ENCODE results near the gene FAM120A. TPM values are rescaled to one million over a fixed set of nuclear protein-coding genes. Genes with fewer than 3 reads are reported as not detected.
A peak's percentile ranks its signal among the peaks of the same experiment; 100 is the strongest.

The FAM120A gene
- total and polyA plus RNA-seq, 2 of the 13 experiments (the other 11 are each of a cell fraction or from before 2014, with no cell fraction given), result 41.3 to 44.4 TPM

GRCh38 chr9:93451849-93452709 is 594 bp downstream of the FAM120A start (continued):
- TF ChIP-seq UBTF (CRISPR knock-in tag; IDR thresholded peaks at IDR 0.05) (peak; percentile 92), NR0B2 (CRISPR knock-in tag; IDR thresholded peaks at IDR 0.05) (no peak), ZNF597 (CRISPR knock-in tag; IDR thresholded peaks at IDR 0.05) (no peak), ZNF775 (CRISPR knock-in tag; IDR thresholded peaks at IDR 0.05; ENCODE audit: borderline replicate concordance) (no peak), ZNF501 (CRISPR knock-in tag; IDR thresholded peaks at IDR 0.05) (0 out of 2 replicates have a peak, but pooled peaks have one; percentile 48), ZNF569 (CRISPR knock-in tag; IDR thresholded peaks at IDR 0.05; ENCODE audit: borderline replicate concordance) (no peak), PRDM4 (CRISPR knock-in tag; IDR thresholded peaks at IDR 0.05; ENCODE audit: borderline replicate concordance) (no peak), SRSF1 (optimal IDR thresholded peaks at IDR 0.05; ENCODE audit: low read depth, low read length) (peak; percentile 24), HOXA5 (CRISPR knock-in tag; IDR thresholded peaks at IDR 0.05) (no peak), ZBTB38 (CRISPR knock-in tag; IDR thresholded peaks at IDR 0.05) (peak; percentile 50; the same call in 1 of the 2 replicates), JUN (CRISPR knock-in tag; IDR thresholded peaks at IDR 0.05) (no peak), GLI4 (CRISPR knock-in tag; IDR thresholded peaks at IDR 0.05; ENCODE audit: borderline replicate concordance) (no peak), MLX (CRISPR knock-in tag; IDR thresholded peaks at IDR 0.05) (no peak), IRX3 (CRISPR knock-in tag; IDR thresholded peaks at IDR 0.05; ENCODE audit: borderline replicate concordance, low read depth) (no peak), GZF1 (CRISPR knock-in tag; IDR thresholded peaks at IDR 0.05) (0 out of 2 replicates have a peak, but pooled peaks have one; percentile 15), TBX3 (IDR thresholded peaks at IDR 0.05; ENCODE audit: borderline replicate concordance) (no peak), ZKSCAN5 (CRISPR knock-in tag; IDR thresholded peaks at IDR 0.05) (no peak), ZNF629 (CRISPR knock-in tag; conservative IDR thresholded peaks at IDR 0.05) (no peak), ZNF691 (CRISPR knock-in tag; IDR thresholded peaks at IDR 0.05; ENCODE audit: borderline replicate concordance, low read depth) (peak; percentile 49; the same call in 1 of the 2 replicates)

All from HepG2 (cell line).